ENCODE data around the gene MEGF11.

GRCh38 chr15:66164788-66165187 lies 88.8 kb downstream of the MEGF11 start:
- TF ChIP-seq CTCF (conservative IDR thresholded peaks at IDR 0.05; ENCODE audit: low read depth, low read length) (no peak), EZH2 (IDR thresholded peaks at IDR 0.05; ENCODE audit: low read length, unreplicated experiment) (no peak), EZH2phosphoT487 (IDR thresholded peaks at IDR 0.05; ENCODE audit: borderline replicate concordance, low read length) (no peak)
